Measurements from ENCODE around the gene PLEKHM2.

- no peak for TF ChIP-seq CTCF (IDR thresholded peaks at IDR 0.05)
- no peak for TF ChIP-seq ZFX (IDR thresholded peaks at IDR 0.05; ENCODE audit: borderline replicate concordance)
Measured at GRCh38 chr1:15639262-15639661, 44.9 kb upstream of the PLEKHM2 start.
